ENCODE results near the gene FXR1.
"Not testable (repeated sequence)": the region's sequence is repeated elsewhere in the genome, so short reads cannot be mapped to it uniquely, and the experiment has no call there.

Gene FXR1

DNA sequence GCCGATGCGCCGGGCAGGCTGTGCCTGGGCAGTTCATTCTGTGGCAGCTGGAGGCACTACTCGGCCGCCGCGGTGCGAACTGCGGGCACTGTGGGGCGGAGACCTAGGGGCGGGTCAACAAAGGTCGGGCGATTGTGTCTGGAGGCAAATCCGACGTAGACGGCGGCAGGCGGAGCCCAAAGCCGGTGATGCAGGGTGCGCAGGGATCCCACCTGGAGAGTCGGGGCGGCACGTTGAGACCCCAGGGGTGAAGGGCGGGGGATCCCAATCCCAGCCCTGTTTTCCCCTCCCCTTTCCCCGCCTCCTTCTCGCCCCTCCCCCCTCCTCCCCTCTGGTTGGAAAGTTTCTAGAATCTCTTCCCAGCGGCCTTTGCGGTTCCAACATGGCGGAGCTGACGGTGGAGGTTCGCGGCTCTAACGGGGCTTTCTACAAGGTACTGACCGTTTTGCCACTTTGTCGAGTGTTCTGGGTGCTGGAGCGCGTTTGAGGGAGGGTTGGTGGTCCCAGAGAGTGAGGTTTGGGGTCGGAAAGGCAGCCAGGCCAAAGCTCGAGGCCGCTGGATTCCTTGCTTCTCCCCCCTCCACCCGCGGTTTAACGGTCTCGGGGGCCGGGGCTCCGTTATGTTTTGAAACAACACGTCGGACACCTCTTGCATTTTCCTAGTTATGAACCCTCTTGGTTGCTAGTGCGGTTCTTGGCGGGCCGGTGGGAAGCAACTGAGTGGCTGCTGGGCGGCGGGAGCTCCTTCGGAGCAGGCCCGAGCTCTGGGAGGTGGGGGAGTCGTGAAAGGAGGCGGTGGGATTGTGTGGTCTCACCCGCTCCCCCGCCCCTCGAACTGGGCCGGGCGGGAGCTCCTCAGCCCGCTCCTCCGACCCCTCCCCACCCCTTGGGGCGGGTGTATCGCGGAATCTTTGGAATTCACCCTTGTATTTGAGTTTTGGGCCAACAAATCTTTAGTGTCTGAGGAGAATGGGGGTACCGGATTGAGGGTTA is at the start of gene FXR1:
FXR1 (plus strand) TSS at position 367 of the 993 bp plus-strand sequence; CDS start at position 383, 16 bp downstream.
- DNase-seq, result peak; percentile 90

DNA sequence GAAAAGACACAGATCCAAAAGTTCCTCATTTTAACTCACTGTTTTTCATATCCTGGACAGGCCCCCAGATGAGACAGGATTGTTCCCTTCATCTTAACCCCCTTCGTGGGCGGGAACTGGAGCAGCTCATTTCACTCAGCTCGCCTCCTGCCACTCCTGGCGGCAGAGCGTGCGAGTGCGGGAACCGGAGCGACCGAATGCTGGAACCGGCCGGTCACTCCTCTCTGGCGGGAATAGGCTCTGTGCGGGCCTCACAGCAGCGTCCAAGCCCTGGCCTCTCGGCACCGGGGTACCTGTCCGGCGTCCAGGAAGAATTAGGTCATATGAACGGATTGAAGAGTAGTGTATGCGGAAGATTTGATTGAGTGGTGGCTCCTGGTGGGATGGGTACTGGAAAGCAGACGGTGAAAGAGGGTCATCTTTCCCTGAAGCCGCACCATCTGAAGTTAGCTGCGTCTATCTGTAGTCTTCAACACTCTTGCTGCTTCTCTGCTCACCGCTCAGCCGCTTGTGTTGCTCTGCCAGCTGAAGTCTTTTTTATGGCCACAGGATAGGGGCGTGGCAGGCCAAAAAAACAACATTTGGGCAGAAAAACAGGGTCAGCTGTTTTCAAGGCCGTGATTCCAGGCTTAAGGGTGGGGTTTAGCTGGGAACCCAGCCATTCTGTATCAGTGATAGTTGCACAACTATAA is 42.3 kb upstream of the FXR1 start:
- DNase-seq, result no peak

DNA sequence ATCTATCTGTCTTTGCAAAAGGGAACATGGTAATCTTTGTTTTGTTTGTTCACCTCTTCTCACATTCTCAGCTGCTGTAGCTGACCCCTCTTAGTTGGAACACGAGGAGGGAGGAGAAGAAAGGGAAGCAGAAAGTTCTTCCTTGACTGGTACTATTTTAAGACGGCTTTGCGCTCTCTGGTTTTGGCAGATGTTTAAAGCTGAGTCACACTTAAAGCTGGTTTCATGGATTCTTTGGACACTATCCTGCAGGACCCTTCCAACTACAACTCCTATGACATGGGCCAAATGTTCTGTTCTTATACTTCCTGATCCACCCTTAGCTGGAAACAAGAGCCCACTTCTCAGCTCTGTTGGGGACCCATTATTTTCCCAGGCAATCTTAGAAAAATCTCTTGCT is 40.6 kb upstream of the FXR1 start:
- DNase-seq, result no peak

DNA sequence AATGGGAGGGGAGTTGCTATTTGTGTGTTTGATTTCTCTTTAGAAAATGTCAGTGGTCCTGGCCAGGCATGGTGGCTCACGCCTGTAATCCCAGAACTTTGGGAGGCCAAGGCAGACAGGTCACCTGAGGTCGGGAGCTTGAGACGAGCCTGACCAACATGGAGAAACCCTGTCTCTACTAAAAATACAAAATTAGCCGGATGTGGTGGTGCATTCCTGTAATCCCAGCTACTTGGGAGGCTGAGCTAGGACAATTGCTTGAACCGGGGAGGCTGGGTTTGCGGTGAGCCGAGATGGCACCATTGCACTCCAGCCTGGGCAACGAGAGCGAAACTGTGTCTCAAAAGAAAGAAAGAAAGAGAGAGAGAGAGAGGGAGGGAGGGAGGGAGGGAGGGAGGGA is 40.0 kb upstream of the FXR1 start:
- not testable (repeated sequence) for DNase-seq

DNA sequence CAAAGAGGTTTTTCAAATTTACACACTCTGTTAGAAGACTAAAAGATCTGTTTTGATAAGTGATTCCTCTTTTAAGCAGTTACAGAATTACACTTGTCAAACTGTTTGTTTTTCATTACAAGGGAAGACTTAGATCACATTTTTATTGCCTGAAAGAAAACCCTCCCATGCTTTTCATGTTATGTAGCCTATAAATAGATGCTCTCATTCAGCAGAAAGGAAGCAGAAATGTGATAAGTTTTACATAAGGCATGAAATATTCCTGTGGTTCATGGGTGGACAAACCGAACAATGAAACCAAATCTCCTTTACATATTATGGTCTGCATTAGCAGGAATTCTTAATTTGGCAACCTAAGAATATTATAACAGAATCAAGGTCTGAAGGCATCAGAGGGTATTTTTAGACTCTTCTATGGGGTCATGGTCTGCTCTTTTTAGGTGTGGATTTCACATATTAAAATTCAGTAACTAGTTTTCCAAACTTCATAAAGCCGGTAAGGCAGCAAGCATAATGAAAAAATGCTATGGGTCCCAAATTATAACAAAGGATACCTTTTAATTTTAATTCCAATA is 37.3 kb upstream of the FXR1 start:
- DNase-seq, result no peak

DNA sequence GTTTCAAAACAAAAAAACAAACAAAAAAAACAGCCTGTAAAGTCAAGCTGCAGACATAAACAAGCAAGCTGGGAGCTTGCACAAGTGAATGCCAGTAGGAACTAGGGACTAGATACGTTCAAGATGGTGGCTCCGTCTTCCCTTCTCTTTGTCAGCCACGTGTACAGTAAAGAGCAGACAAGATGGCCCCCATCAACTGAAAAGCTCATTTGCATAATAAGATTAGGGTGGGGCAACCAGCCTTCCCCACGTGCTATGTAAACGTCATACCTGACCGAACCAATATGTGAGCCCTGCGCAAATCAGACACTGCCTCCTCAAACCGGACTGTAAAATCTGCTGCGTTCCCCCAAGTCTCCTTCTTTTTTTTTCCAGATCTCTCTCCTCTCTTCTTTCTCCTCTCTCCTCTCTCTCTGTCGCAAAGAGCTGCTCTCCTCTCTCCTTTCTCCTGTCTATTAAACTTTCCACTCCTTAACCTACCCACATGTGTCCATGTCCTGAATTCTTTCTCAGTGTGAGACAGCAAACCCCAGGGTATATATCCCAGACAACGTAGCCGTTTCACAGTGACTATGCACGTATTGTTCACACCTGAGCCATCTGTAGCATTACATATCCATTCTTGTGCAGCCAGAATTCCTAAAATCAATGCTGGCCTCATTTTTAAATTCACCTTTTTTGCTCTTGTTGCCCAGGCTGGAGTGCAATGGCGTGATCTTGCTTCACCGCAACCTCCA is 31.2 kb upstream of the FXR1 start:
- no peak for DNase-seq

DNA sequence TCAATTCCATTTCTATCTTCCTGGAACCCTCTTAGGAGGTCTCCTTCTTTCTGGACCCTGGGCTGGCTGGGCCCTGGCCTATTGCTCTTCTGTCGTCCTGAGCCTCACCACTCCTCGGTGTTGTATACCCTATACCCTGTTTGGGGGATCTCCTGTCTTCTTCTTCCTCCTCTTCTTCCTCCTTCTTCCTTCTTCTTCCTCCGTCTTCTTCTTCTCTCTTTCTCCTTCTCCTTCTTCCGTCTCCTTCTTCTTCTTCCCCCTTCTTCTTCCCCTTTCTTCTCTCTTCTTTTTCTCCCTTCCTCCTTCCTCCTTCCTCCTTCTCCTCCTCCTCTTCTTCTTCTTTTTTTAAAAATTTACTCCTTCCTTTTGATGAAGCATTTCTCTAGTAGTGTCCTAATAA is 30.4 kb upstream of the FXR1 start:
- DNase-seq, result no peak

DNA sequence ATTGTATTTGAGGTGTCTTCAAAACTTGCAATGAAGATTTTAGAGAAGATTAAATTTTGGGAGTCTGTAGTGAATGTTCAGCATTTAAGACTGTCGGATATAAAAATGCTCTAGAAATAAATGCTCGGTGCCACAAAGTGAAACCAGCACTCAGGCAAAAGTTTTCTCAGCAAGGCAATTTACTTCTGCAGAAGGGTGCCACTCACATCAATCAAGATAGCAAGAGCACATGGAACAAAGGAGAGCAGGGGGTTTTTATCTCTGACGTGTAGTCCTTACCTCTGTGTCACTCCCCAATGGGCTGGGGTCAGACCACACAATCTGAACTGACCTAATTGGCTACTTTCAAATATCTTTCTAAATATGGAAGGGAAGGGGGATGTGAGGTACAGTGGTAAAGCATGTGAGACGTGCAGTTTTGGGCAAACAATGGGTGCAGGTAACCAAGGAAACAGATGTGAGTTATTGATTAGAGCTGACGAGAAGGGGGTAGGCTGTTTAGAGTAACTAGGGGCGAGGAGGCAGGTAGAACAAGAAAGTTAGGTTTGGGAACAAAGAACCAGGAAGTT is 23.4 kb upstream of the FXR1 start:
- no peak for DNase-seq

DNA sequence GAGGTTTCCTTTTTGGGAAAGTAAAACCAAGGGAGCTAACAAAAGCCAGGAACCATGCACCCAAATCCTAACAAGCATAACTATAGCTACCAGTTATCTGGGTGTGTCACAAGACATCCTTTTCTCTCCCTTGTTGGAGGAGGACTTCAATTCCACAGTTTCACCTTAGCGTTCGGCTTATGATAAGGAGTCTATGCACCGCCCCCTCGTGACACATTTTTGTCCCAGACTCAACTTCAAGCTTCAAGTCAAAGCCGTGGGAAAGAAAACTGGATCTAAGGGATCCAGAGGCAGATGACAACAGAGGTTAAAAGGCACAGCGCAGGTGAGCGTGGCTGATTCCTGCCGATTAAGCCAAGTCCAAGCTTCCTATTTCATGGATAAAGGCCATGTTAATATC is 13.9 kb upstream of the FXR1 start:
- no peak for DNase-seq

DNA sequence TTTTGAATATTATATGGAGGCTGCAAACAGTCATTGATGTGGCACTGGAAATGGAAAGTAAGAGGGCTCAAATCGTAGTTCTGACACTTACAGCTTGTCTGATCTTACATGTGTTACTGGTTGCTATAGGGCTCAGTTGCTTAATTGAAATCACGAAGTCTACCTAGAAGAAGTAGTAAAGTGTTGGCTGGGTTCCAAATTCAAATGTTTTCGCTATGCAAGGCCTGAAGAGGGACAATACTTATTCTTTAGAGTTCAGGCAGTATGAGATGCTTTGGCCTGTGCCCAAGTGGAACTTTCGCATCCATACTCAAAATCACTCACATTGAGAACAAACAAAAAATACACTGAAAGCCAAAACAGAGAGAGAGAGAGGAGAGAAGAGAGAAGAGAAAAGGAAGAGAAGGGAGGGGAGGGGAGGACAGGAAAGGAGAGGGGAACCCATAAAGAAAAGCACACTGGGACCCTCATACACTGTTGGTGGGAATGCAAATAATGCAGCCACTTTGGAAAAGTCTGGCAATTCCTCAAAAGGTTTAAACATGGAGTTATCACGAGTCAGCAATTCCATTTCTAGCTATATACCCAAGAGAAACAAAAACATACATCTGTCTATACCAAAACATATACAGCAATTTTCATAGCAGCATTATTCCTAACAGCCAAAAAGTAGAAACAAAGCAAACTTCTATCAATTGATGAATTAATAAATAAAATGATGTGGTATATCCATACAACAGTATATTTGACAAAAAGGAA is 2.9 kb upstream of the FXR1 start:
- no peak for DNase-seq

DNA sequence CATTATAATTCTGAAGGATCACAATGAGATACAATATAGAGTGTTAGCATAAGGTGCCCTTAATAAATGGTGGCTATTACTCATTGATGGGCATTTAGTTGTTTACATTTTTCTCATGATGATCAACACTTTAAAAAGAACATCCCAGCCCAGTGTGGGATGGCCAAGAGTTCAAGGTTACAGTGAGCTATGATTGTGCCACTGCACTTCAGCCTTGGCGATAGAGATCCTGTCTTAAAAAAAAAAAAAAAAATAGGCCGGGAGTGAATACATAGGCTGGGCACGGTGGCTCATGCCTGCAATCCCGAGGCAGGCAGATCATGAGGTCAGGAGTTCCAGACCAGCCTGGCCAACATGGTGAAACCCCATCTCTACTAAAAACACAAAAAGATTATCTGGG is 1.6 kb upstream of the FXR1 start:
- no peak for DNase-seq

DNA sequence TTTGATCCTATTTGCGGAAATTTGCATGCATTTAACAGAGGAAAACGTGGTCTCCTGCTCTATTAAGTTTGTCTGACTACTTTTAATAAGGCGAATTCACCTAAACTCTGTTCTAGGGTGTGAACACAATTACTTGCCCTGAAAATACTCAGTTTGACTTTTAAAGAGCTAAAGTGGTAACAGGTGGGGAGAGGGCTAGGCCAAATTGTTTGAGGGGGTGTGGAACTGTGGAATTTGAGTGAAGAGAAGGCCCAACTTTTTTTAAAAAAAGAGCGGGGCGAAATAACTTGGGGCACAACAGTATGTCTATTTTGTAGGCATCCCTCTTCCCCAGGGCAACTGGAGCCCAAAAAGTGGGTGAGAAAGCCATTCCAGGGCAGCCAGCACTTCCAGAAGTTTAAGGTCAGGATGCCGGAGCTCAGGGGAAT is 580 bp upstream of the FXR1 start:
- no peak for DNase-seq

DNA sequence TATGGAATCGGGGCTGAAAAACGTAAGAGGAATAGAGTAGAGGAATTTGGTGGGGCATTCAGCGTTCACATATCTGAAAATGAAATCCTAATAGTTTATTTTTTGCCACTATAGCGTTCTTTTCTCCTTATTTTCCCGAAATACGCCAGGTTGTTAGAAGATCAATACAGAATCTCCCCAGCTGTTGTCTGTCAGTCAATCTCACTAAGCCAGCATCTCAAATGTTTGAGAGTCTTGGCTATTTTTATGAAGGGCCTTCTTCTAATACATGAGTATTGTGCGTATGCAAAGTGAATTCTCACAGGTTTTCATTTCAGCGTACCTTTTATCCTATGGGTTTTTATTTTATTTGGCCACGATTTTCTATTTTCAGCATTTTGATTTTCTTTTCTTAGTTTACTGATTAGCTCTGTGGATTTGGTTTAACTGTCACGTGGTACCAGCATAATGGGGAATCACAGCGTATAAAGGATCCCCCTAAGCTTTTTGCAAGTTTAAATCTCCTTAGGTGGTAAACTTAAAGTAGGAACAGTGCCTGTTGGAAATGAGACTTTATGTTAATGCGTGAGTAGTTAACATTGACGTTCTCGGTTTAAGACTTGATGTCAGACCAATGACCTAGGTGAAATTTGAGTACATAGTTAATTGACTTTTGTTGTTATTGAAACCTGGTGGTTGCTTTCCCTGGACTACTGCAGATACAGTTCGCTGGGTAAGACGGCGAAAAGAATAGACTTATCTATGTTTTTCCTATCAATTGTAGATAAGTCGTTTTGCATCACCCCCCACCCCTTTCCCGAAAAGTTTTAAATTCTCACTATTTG is 1.3 kb downstream of the FXR1 start:
- DNase-seq, result no peak

DNA sequence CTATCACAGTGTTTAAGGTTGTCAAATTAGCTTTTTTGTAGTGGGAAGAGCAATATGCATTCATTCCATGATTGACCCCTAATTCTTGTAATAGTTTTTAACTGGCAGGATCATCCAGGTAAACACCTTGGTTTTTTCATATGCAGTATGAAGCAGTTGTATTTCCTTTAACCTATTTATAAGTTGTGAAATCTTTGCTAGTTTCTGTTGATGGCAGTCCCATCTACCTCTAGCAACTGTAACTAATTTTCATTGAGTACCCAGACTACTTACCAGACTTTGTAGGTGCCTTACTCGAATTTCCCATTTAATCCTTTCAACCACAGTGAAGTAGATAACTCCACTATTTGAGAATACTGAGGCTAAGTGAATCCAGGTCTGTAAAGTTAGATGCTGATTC is 6.1 kb downstream of the FXR1 start:
- DNase-seq, result no peak

DNA sequence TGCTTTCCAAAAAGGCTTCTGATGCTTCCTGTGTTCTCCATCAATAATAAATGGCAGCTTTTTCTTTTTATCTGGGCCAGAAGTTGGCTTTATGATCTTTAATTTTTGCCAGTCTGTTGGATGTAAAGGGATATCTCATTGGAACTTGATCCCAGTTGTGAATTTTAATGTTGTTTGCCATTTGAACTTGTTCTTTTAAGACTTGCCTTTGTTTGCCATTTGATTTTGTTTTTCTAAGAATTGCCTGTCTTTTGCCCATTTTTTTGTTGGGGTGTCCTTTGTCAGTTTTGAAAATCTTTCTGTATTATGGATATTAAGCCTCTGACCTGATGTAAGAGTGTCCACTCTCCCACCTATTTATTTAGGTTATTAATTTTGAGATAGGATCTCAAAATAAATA is 9.8 kb downstream of the FXR1 start:
- no peak for DNase-seq

DNA sequence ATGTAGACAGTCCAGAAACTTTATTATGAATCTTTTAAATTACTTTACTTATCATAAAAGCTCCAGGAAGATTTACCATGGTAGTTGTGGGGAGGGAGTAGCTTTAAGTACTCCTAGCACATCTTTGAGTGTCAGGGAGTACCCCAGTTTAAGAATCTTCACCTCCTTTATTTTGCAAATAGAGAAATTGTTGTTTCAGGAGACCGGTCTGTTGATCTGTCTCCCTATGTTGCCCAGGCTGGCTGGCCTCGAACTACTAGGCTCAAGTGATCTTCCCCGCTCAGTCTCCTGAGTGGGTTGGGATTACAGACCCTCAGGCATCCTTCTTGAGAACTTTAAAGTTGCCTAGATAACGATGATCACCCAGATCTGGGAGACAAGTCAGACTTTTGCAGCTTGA is 11.1 kb downstream of the FXR1 start:
- DNase-seq, result no peak

DNA sequence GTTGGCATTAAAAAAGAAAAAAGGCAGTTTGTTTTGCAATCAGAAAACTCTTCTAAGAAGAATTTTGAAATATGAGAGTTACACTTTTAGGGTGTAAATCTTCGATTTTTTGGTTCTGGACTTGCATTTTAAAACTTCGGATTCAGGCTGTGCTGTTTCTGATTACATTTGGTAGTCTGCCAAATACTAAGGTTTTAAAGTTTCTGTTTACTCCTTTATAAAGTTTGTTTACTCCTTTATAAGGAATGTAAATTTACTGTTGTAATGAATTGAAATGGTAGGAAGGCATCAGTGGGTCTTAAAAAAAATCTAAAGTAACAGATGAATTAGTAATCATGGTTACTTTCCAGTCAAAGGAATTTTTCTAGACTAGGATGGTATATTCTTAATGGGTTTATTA is 14.1 kb downstream of the FXR1 start:
- DNase-seq, result no peak

DNA sequence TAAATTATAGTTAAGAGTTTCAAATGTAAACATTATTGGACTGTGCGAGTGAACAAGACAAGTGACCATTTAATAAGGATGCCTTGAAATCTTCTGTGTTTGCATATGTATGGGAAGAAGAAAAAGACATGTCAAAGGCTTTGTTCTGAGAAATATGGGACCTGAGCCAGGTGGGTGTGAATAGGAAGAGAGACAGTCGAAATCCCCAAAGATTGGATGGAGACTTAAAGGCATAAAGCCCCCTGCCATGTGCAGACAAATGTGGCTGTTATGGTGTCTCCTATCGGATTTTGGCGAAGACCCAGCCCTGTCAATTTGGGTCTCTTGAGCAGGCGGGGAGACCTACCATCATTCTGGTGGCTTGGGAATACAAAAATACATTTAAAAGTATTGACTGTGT is 16.9 kb downstream of the FXR1 start:
- no peak for DNase-seq

DNA sequence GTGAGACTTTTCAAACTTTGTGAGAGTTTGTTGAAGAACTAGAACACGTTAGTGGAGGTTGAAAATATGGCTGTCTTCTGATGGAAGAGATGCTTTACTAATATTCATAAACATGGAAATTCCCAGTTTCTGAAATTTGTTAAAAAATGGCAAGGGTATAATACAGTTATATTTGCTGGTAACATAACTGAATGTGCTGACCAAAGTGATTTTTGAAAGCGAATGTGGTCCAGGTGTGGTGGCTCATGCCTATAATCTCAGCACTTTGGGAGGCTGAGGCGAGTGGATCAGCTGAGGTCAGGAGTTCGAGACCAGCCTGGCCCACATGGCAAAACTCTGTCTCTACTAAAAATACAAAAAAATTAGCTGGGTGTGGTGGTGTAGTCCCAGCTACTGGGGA is 18.1 kb downstream of the FXR1 start:
- DNase-seq, result no peak

DNA sequence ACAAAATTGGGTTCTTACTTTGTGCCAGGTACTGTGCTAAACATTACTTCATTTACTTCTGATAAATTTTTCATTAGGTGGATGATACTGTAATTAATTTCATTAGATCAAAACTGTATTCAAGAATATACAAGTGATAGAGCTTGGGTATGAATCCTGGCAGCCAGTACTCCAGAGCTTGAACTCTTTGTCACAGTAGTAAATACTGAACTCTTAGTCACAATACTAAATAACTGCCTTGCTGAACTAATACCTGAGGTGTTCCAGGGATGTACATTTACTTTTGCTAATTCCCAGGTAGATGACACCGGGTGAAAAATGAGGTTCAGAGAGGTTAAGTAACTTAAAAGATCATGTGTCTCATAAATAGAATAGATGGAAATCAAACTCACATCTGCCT is 20.3 kb downstream of the FXR1 start:
- DNase-seq, result no peak

DNA sequence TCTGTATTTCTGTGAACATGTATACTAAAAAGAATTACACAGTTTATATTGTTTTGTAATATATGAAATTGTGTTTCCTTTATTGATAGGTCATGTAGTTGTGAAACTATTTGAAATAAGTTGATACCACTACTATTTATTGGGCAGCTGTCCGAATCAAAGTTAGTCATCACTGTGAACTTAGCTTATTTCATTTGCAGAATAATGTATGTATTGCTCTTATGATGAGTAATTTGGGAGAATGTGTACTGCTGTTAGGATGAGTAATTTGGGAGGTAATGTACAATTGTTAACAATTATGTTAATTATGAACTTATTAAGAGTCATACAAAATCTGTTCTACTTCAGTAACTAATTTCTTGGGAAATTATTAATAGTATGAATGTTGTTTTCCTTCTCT is 22.2 kb downstream of the FXR1 start:
- DNase-seq, result no peak
